Measurements from ENCODE around the gene MARCHF10. TPM values are rescaled to one million over a fixed set of nuclear protein-coding genes. Genes with fewer than 3 reads are reported as not detected.

The MARCHF10 gene
- total RNA-seq, 2 experiments from 2014 or later = not detected

DNA sequence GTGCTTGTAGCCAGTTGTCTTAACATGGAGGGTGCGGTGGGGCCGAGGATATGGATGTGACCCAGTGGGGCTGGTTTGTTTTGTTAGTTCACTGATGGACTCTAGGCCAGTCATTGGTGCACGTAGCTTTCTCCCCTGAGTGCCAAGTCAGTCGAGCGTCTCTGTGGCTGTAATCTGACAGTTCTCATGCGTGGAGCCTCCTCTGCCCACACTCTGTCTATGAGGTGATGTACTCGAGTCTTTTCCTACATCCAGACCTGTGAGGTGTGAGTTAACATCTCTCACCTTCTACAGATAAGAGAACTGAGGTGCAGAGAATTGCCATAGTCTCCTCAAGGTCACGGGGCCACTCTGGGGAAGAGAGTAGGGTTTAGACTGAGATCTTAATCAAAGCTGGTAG is 90.2 kb downstream of the MARCHF10 start:
- Mint-ChIP-seq H3K27me3 (ENCODE audit: low read depth) (peaks cover 38% of the 10 kb centered on the region), H3K4me1 (ENCODE audit: low read depth) (no peaks in the 10 kb centered on the region), H3K36me3 (ENCODE audit: low read depth) (no peaks in the 10 kb centered on the region), H3K4me3 (no peak overlapping the region), H3K27ac (no peak overlapping the region), H3K9me3 (ENCODE audit: insufficient read depth) (no peaks in the 10 kb centered on the region)
- ATAC-seq (no peak), DNase-seq (no peak)
- CTCF ChIA-PET = no interaction called here
- POLR2A ChIA-PET = no interaction called here

DNA sequence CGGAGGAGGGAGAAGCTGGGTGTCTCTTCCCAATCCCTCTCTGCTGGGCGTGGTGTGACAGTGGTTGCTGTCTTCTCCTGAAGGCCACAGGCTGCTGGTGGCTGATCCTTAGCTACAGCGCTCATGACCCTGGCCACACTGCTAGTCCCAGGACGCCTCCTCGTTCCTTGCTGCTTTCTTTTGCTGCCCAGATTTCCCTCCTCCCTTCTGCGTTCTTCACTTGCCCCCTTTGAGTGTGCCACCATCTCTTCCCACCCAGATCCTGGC is 90.6 kb downstream of the MARCHF10 start:
- H3K27ac Mint-ChIP-seq = no peak overlapping the region
- H3K36me3 Mint-ChIP-seq (ENCODE audit: low read depth) = no peaks in the 10 kb centered on the region
- ATAC-seq = no peak
- no peaks in the 10 kb centered on the region for H3K9me3 Mint-ChIP-seq (ENCODE audit: insufficient read depth)
- no peaks in the 10 kb centered on the region for H3K4me1 Mint-ChIP-seq (ENCODE audit: low read depth)
- ChIA-PET CTCF (no interaction called here), POLR2A (no interaction called here)
- no peak for DNase-seq
- H3K27me3 Mint-ChIP-seq (ENCODE audit: low read depth) = peaks cover 37% of the 10 kb centered on the region
- H3K4me3 Mint-ChIP-seq = no peak overlapping the region

DNA sequence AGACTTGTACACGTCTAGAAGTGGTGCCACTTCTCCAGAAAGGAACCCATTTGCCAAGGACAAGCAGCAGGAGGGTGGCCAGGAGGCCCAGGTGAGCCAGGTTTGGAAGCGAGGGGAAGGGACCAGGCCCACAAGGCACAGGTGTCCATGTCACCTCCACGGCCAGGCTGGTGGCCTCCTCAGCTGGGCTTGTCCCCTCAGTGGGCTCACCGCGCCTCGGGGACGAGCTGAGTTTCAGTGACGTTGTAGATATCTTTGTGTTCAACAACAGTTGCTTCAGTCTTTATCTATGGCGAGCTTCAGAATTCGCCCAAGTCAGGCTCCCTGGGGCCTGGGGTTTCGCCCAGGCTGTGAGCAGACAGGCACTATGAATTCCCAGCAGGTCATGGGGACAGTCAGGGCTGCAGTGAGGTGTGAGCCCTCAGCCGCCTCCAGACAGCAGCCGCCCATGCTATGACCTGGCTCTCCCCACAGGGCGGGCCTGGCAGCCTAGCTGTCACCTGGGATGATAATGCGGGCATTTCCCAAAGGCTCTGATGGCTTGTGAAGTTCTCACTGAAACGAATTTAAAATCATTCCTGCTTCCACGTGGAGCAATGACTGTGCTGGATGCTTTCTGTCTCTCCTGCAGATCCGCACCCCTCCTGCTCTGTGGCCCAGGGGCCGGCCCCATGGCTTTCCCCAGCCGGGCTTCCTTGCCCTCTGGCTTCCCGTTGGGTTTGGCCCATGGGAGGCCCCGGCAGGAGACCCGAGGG is 91.1 kb downstream of the MARCHF10 start:
- Mint-ChIP-seq H3K9me3 (ENCODE audit: insufficient read depth) (no peaks in the 10 kb centered on the region), H3K27me3 (ENCODE audit: low read depth) (peaks cover 33% of the 10 kb centered on the region), H3K27ac (no peak overlapping the region), H3K4me1 (ENCODE audit: low read depth) (no peaks in the 10 kb centered on the region), H3K4me3 (no peak overlapping the region), H3K36me3 (ENCODE audit: low read depth) (no peaks in the 10 kb centered on the region)
- ATAC-seq = no peak
- POLR2A ChIA-PET = no interaction called here
- CTCF ChIA-PET = no interaction called here
- DNase-seq = no peak

DNA sequence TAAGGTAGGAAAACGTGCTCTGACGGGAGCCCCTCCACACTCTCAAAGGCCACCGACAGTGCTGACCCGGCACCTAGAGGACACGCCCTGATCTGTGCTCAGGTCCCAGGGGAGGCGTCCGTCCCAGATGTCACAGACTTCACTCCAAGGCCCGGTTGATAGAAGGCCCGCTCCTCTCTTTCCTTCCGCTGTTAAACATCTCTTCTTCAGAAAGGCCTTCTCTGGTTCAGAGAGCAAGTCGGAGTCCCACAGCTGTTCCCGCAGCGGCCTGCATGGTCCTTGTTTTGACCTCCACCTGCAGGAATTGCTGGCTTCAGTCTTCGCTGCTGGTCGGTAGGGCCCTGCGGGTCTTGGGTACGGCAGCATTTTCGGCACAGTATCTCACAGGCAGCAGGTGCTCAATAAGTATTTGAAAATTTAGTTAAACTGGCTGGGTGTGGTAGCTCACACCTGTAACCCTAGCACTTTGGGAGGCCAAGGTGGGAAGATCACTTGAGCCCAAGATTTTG is 92.2 kb downstream of the MARCHF10 start:
- CTCF ChIA-PET = no interaction called here
- H3K4me1 Mint-ChIP-seq (ENCODE audit: low read depth) = no peaks in the 10 kb centered on the region
- no peaks in the 10 kb centered on the region for H3K9me3 Mint-ChIP-seq (ENCODE audit: insufficient read depth)

DNA sequence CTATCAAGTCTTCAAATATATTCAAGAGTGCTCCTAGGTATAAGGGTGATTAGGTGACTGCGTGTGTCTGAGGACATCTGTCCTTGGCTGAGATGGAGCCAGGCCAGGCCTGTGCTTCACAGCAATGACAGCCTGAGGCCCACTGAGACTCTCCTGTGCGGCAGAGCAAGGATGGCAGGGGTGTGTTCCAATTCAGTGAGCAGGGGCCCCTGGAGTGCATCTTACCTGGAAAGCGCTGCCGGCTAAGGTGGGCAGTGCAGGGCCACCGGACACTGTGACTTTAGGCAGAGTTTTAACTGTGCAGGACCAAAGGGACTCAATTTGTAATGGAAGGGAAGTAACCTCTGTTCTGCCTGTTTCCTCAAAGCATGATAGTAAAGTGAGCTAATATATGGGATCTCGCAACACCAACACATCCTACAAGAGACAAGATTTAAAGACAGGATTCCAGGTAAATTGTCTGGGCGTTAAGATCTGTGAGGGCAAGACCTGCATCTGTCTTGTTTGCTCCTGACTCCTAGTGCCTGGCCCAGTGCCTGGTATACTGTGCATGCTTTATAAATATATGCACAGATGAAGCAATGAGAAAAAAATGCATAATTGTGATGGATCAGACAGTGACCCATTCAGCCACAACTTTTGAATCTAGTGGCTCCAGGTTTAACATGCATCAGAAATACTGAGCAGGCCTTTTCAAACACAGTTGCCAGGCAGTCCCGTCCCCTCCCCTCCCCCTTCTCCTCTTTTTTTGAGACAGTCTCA is 93.9 kb downstream of the MARCHF10 start:
- ChIA-PET CTCF (no interaction called here), POLR2A (no interaction called here)
- no peaks in the 10 kb centered on the region for H3K9me3 Mint-ChIP-seq (ENCODE audit: insufficient read depth)
- ATAC-seq = no peak
- no peak overlapping the region for H3K27ac Mint-ChIP-seq
- DNase-seq = no peak
- H3K27me3 Mint-ChIP-seq (ENCODE audit: low read depth) = peaks cover 27% of the 10 kb centered on the region
- H3K4me3 Mint-ChIP-seq = no peak overlapping the region
- no peaks in the 10 kb centered on the region for H3K36me3 Mint-ChIP-seq (ENCODE audit: low read depth)
- no peaks in the 10 kb centered on the region for H3K4me1 Mint-ChIP-seq (ENCODE audit: low read depth)

More for the DNA sequence above, 92.2 kb downstream of the MARCHF10 start:
- H3K36me3 Mint-ChIP-seq (ENCODE audit: low read depth) = no peaks in the 10 kb centered on the region
- peaks cover 31% of the 10 kb centered on the region for H3K27me3 Mint-ChIP-seq (ENCODE audit: low read depth)
- H3K4me3 Mint-ChIP-seq = no peak overlapping the region
- no peak overlapping the region for H3K27ac Mint-ChIP-seq
- POLR2A ChIA-PET = no interaction called here
- ATAC-seq = no peak
- no peak for DNase-seq

DNA sequence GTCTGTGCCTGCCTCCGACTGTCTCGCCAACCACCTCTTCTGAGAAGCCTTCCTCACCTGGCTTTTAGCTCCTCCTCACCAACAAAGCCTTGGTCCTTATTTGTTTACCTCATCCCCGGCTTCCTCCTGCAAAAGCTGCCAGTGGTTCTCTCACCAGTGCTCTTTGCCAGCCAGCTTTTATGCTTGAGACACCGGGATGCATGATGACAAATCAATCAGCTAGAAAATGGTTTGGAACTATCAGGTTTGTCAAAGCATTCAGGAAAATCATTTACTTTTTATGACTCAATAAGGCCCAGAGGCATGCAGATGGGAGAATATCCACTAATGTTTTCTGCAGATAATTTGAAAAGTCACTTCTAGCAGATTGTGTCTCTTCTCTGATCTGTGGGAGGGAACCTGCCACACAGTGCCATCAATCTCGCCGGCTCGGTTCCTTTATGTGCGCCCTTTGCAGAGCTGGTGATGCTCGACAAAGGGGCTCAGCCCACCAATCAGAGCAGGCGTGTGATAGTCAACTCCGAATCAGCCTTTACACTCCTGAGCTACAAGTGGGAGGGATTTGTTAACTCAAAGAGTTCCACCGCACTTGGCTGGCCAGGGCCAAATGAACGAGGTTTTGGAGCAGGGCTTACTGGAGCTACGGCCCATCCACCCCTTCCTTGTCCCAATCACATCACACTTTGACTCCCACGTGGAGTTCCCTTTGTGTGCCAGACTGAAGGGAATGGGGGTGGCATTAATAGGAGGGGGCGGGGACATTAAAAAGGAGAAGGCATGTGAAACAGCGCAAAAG is 94.8 kb downstream of the MARCHF10 start:
- no peaks in the 10 kb centered on the region for H3K4me1 Mint-ChIP-seq (ENCODE audit: low read depth)
- H3K9me3 Mint-ChIP-seq (ENCODE audit: insufficient read depth) = no peaks in the 10 kb centered on the region
- peaks cover 20% of the 10 kb centered on the region for H3K27me3 Mint-ChIP-seq (ENCODE audit: low read depth)
- DNase-seq (no peak), ATAC-seq (no peak)
- H3K27ac Mint-ChIP-seq = no peak overlapping the region
- no peak overlapping the region for H3K4me3 Mint-ChIP-seq
- no peaks in the 10 kb centered on the region for H3K36me3 Mint-ChIP-seq (ENCODE audit: low read depth)
- ChIA-PET POLR2A (no interaction called here), CTCF (no interaction called here)

DNA sequence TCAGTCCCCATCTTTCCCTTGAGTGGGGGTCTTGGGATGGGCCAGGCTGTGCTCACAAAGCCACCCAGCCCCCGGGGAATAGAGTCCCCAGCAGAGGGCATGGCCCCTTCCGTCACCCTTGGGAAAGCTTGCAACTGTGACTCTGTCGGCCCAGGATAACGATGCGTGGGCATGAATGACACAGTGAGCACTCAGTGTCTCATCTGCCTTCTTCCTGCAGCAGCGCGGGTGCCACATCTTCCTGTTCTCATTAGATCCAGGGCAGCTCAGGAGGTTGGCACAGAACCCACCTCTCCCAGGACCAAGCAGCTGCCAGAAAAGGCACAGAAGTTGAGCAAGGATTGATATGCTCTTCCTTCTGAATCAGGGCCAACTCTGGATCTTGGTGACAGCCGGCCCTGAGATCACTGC is 95.9 kb downstream of the MARCHF10 start:
- no peaks in the 10 kb centered on the region for H3K36me3 Mint-ChIP-seq (ENCODE audit: low read depth)
- no peak overlapping the region for H3K27ac Mint-ChIP-seq
- DNase-seq (no peak), ATAC-seq (no peak)
- POLR2A ChIA-PET = no interaction called here
- no peaks in the 10 kb centered on the region for H3K9me3 Mint-ChIP-seq (ENCODE audit: insufficient read depth)
- no peak overlapping the region for H3K4me3 Mint-ChIP-seq
- CTCF ChIA-PET = interaction anchor here (1.1 kb wide), 1 partner anchor 8 kb away, joined by 3 read pairs; no protein-coding TSS in a partner anchor
- H3K4me1 Mint-ChIP-seq (ENCODE audit: low read depth) = no peaks in the 10 kb centered on the region
- peaks cover 18% of the 10 kb centered on the region for H3K27me3 Mint-ChIP-seq (ENCODE audit: low read depth)

DNA sequence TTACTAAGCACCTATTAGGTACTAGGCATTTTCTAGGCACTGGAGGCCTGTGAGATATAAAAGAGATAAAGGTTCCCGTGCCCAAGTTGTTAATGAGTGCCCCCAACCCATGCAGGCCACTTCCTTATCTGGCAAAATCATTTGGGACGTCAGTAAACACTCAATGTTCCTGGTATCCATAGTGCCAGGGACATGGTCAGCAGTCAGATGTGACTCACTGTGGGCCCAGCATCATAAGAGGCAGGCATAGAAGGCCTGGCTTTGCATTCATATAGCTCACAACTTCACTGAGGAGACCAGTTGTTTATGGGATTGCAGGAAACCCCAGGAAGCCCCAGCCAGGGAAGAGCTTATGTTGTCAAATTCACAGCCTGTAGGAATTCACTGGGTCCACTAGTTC is 99.5 kb downstream of the MARCHF10 start:
- ATAC-seq (no peak), DNase-seq (no peak)
- POLR2A ChIA-PET = no interaction called here
- Mint-ChIP-seq H3K27me3 (ENCODE audit: low read depth) (peaks cover 37% of the 10 kb centered on the region), H3K4me3 (no peak overlapping the region), H3K27ac (no peak overlapping the region), H3K9me3 (ENCODE audit: insufficient read depth) (no peaks in the 10 kb centered on the region), H3K4me1 (ENCODE audit: low read depth) (peaks cover 8% of the 10 kb centered on the region), H3K36me3 (ENCODE audit: low read depth) (no peaks in the 10 kb centered on the region)
- CTCF ChIA-PET = no interaction called here

DNA sequence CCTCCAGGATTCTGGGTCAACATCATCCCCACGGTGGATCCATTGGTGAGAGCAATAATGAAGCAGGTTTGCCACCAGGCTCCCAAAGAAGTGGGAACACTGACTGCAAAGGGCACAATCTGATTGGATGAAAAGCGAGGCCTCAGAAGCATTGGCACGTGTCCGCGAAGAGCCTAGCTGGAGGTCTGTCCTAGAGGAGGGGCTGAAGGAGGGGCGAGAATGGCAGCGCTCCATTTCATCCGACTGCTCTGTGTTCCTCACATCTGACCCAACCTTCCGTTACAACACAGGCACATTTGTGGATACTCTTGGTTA is 100.7 kb downstream of the MARCHF10 start:
- peaks cover 11% of the 10 kb centered on the region for H3K4me1 Mint-ChIP-seq (ENCODE audit: low read depth)
- no peak overlapping the region for H3K27ac Mint-ChIP-seq
- ATAC-seq = no peak
- ChIA-PET CTCF (no interaction called here), POLR2A (no interaction called here)
- no peak overlapping the region for H3K4me3 Mint-ChIP-seq
- no peak for DNase-seq
- H3K36me3 Mint-ChIP-seq (ENCODE audit: low read depth) = no peaks in the 10 kb centered on the region
- H3K27me3 Mint-ChIP-seq (ENCODE audit: low read depth) = peaks cover 34% of the 10 kb centered on the region
- no peaks in the 10 kb centered on the region for H3K9me3 Mint-ChIP-seq (ENCODE audit: insufficient read depth)

DNA sequence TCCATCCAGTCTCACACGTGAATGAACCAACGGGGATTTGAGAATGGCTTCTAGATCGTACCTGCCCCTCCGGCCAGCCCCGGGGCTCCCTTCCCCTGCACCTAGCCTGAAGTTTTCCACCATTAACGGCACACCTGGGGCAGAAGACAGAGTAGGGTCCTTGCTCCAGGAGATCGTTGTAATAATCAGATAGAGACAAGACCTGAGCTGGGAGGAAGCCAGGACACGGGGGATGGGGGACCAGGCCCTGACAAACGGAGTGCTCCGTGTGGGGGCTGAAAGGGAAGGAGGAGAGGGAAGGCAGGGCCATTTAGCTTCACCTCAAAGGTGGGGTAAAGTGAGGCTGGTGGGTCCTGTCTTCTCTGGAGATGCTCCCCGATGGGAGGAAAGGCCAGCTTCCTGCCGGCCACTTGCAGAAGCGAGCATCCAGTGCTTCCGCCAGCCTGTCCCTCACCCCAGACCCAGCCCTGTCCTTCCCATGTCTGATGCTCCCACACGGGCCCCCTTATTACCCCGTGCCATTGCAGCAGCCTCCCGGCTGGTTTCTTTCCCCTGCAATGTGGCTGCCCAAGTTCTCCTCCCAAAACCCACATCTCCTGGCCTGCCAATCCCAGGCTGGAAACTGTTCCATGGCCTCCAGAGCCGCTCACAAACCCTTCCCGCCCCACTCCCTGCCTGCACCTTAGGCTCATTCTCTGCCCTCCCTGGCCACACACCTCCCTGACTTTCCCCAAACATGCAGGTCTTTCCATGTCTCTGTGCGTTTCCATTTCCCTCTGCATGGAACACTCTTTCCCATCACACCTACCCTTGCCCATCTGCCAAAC is 101.3 kb downstream of the MARCHF10 start:
- ATAC-seq (no peak), DNase-seq (no peak)

DNA sequence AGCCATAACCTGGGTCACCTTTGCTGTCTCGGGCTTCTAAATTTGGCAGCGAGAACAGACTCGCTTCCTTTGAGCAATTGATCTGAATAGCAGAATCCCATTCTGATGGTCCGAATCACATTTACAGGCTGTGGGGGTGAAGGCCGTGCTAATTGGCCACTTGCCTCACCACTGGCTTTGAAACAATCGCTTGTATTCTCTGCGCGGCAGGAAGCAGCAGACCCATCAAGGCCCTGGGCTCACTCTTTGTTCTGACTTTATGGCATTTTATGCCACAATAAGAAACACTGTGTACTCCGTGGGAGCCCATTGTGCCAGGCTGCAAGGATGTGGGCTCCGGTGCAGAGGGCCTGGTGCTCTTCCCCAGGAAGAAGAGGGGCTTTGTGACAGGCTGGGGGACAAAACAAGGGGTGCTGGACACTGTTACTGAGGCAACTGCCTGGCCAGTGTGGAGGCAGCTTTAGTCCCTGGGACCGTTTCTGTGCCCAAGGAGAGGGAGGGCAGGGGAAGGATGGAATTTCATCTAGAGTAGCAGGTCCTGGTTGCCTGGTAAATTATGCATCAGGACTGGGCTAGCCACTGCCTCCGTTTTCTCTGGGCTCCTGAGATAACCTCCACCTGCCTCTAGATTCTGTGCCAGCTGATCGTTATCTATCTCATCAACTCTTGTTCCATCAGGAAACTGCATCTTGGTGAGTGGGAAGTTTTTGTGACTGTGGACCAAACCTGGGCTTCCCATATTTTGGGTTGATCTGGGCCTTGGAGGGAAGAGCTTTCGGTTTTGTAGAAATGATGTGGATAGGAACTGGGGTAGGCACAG is 102.1 kb downstream of the MARCHF10 start:
- Mint-ChIP-seq H3K4me3 (no peak overlapping the region), H3K9me3 (ENCODE audit: insufficient read depth) (no peaks in the 10 kb centered on the region), H3K36me3 (ENCODE audit: low read depth) (no peaks in the 10 kb centered on the region), H3K27ac (no peak overlapping the region), H3K4me1 (ENCODE audit: low read depth) (peaks cover 11% of the 10 kb centered on the region), H3K27me3 (ENCODE audit: low read depth) (peaks cover 31% of the 10 kb centered on the region)
- DNase-seq (no peak), ATAC-seq (no peak)
- ChIA-PET CTCF (no interaction called here), POLR2A (no interaction called here)

More for the DNA sequence above, 101.3 kb downstream of the MARCHF10 start:
- POLR2A ChIA-PET = no interaction called here
- Mint-ChIP-seq H3K36me3 (ENCODE audit: low read depth) (no peaks in the 10 kb centered on the region), H3K27me3 (ENCODE audit: low read depth) (peaks cover 34% of the 10 kb centered on the region), H3K9me3 (ENCODE audit: insufficient read depth) (no peaks in the 10 kb centered on the region), H3K4me1 (ENCODE audit: low read depth) (peaks cover 11% of the 10 kb centered on the region), H3K27ac (no peak overlapping the region), H3K4me3 (no peak overlapping the region)
- CTCF ChIA-PET = no interaction called here
